GM18517 (cell line): ENCODE measurements around the gene ZNF618.

Experiments used
- ATAC-seq: cut with Tn5 transposase; IDR thresholded peaks from one replicate; pipeline ENCODE4 v1.9.1; 2021; ENCODE audit warnings: mild to moderate bottlenecking, moderate library complexity; ENCODE audit not compliant: unreplicated experiment

ZNF618 gene

DNA sequence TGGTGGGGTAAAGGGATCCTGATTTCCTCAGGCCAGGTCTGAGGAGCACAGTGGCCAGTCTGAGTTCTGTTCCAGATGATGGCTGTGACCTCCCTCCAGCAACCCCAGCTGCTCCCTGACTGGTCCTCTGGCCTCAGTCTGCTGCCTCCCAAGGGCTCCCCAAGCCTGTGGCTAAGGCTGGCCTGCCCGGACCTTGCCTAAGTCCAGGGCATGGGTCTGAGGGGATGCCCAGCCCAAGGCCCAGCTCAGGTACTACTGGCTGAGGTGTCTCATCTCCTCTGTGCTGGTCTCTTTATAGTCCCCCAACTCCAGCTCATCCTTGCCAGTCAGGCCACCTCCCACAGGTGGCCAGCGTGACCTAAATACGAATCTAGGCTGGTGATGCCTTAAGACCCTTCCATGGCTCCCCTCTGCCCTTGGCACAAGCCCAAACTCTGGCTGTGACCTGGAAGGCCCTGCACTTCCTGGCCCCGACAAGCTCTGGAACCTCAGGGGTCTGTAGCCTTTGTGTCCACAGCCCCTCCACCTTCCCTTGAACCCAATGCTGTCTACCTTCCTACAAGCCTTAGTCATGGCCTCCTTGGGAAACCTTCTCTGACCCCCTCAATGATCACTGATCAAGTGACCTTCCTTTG lies 213.2 kb downstream of the ZNF618 start:
- ATAC-seq = no peak

- no peak for ATAC-seq
These were observed 214.7 kb downstream of the ZNF618 start for GRCh38 chr9:114090798-114091197.

GRCh38 chr9:114091711-114092110 lies 215.6 kb downstream of the ZNF618 start:
- no peak for ATAC-seq

DNA sequence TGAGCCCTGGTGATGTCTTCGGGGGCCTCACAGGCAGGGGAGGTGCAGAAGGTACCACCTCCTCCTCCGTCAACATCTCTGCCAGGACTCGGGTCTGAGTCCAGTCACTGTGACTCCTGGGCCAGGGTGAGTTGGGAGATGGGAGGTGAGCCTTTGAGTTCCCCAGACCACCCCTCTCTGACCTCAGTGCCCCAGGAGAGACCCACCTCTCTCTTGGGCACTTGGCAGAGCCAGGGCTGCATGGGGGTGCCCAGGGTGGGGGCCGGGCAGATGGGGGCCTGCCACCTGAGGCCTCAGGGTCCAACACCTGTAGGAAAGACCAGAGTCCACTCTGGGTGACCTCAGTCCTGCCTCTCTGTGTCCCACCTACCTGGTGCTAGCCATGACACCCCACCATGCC lies 216.2 kb downstream of the ZNF618 start:
- ATAC-seq = no peak

DNA sequence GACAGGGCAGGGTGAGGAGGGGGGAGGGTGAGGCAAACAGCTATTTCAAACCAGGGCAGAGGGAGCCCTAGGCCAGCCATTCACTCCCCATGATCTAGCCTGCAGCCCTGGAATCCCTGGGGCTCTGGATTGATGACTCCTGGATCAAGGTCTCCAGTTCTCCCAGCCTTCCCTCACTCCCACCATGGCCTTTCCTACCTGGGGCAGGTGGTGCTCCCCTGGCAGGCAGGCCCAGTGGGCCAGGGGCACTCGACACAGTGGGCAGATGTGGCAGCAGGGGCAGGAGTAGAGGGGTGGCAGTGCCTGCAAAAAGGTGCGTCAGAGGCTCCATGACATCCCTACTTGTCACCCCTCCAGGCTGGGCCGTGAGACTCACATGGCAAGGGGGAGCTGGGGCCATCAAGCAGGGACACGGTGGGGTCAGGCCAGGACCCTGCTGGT lies 216.9 kb downstream of the ZNF618 start:
- no peak for ATAC-seq

DNA sequence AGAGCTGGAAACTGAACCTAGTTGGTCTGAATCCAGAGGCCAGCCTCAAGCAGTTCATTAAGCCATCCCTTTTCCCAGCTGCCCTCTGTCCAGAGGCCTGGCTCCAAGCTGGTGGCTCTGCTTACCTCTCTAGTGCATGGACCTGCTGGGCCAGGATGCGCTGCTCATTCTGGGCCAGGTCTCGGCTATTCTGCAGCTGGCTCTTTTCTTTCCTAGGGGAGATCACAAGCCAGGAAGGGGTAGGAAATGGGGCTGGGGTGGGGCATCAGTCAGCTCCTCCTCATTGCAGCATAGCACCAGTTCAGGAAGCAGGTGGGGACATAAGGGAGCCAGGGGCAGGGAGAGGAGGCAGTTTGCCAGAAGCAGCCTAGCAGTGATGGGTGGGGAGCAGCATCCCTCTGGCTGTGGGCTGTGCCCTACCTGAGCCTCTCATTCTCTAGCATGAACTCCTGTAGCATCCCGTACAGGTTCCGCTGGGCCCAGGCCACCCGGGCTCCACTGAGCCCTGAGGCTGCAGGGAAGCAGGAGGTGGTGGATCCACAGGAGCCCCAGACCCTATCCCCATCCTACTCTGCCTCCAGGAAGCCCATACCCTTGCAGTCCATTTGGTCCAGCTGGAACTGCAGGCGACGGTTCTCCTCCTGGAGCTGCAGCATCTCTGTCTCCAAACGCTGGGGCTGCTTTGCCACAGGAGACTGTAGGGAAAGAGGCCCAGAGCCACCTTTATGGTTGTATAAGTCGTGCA lies 217.8 kb downstream of the ZNF618 start:
- no peak for ATAC-seq

- ATAC-seq = no peak
These were observed 218.9 kb downstream of the ZNF618 start for GRCh38 chr9:114094971-114095370.

DNA sequence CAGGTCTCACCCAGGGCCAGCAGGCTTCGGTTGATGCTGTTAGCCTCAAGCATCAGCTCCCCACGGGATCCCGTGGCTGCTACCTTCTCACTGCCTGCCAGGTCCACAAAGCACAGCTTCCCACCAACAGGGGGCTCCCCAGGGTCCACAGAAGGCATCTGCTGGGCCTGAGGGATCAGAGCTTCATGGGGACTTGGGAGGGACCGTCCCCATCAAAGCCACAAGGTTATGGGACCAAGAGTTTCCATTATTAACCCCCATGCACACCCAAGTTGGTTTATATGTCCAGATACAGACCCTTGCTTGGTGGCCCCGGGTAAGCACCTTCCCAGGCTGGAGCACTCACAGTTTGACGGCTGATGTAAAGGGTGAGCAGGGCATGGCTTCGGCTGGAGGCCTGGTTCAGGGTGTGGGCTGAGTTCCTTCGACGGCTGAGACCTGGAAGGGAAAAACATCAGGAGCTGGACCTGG lies 220.0 kb downstream of the ZNF618 start:
- ATAC-seq = no peak

GRCh38 chr9:114096866-114097612 lies 220.9 kb downstream of the ZNF618 start:
- ATAC-seq = no peak

- ATAC-seq = no peak
These were observed 221.5 kb downstream of the ZNF618 start for GRCh38 chr9:114097613-114098020.

DNA sequence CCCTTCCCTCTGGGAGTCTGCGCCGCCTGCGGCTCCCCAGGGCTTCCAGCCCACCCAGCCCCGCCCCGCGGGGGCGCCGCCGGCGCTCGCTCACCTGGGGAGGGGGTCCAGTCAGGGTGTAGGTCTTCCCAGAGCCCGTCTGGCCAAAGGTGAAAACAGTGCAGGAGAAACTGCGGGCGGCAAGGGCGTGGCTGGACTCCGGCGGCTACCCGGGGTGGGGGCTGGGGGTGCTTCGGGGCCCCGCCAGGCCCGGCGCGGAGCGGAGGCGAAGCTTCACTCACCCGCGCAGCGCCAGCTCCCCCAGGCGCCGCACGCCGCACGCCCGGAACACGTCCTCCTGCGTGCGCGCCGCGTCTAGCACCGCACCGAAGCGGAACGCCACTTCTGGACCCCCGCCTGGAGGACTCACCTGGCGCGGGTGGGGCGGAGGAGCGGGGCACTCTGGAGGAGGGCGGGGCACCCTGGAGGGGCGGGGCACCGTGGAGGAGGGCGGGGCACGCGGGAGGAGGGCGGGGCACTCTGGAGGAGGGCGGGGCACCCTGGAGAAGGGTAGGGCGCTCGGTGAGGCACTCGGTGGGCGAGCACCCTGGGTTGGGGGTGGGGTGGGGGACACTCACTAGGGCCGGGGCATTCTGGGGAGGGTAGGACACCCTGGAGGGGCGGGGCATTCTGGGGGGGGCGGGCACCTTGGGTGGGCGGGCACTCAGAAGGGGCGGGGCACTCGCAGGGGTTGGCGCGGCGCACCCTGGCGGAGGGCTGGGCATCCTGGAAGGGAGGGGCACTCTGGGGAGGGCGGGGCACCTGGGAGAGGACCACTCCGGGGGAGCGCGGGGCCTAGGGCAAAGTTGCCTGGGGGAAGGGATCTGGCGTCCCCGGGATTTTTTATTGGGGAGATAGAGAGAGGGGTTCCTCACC lies 222.2 kb downstream of the ZNF618 start:
- no peak for ATAC-seq

DNA sequence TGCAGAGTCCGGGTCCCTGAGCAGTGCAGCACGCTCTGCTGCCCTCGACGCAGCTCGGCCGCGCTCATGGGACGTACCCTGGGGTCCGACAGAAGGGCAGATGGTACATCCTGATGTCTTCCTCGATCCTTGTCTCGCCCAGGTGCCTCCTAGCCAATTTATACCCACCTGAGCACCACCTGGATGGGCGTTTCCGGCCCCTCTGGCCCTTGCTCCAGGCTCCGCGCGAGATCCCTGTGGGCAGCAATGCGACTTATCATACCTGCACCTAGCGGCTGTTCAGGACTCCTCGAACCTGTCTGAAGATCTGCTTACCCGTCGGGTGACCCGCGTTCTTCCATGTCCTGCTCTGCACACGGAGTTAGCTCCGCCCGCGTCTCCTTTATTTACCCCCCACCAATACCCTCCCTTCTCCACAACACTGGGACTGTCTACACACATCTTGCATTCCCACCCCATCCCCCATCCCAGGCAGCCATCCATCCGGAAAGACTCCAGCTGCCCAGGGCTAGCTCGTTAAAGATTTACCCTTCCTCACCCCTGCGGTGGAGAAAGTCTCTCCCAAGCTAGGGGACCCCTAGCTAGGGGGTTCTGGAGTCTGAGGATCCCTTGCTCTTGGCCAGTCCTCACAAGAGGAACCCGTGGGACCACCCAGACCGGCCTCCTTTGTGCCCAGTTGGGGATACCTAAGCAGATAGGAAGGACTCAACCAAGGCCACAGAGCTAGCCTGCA lies 223.0 kb downstream of the ZNF618 start, which contains the start of gene KIF12:
KIF12 (minus strand) TSS at position 357 of the 733 bp plus-strand sequence; CDS start at position 341, 16 bp downstream.
- ATAC-seq = no peak

GRCh38 chr9:114099669-114100270 lies 223.7 kb downstream of the ZNF618 start:
- ATAC-seq = no peak

DNA sequence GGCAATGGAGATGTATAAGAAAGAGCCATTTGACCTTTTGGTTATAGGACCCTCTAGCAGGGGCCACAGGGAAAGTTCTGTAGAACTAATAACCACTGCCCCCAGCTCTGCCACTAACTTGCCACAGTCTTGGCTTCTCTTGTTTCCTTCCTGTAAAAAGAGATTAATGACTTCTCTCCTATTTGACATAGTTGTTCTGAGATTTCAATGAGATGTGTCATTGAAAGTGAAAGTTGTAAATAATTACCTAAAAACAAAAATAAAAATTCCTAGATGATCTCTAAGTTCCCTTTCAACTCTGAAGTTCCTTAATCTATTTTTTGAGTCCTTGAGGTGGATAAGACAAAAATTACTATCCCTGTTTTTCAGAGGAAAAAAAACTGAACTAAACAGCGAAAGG lies 224.4 kb downstream of the ZNF618 start:
- no peak for ATAC-seq

- no peak for ATAC-seq
These were observed 226.4 kb downstream of the ZNF618 start for GRCh38 chr9:114102484-114102883.

DNA sequence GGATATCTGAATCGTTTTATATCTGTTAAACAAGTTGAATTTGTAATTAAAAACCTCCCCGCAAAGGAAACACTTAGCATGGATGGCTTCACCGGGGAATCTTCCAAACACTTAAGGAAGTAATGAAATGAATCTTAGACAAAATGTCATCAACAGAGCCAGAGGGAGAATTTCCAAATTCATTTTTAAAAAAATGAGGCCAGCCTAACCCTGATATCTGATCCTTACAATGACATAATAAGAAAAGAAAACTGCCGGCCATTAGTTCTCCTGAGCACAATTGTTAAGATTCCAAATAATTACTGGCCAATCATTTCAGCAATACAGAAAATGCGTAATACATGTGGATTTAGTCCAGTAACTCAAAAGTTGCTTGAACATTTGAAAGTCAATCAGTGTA lies 229.1 kb downstream of the ZNF618 start:
- ATAC-seq = no peak
